ENCODE data around the gene TGFBR1. TPM values are rescaled to one million over a fixed set of nuclear protein-coding genes. Genes with fewer than 3 reads are reported as not detected.

TGFBR1 gene
- polyA plus RNA-seq (2012; ENCODE audit: missing spikeins): 15.0 TPM

GRCh38 chr9:99104459-99105151 lies at the start of gene TGFBR1:
TGFBR1 (plus strand) TSS chr9:99105113; CDS start chr9:99105206, 93 bp downstream.
- FAIRE-seq: peak; percentile 94
- TF ChIP-seq TAF1 (IDR thresholded peaks at IDR 0.05; ENCODE audit: borderline replicate concordance, low read depth, low read length) (no peak), POLR2AphosphoS5 (IDR thresholded peaks at IDR 0.05; ENCODE audit: low read depth, low read length) (peak; percentile 59), POLR2A (IDR thresholded peaks at IDR 0.05; ENCODE audit: low read depth, low read length) (peak; percentile 82)
- DNase-seq (ENCODE audit: insufficient read length): peak; percentile 96

GRCh38 chr9:99055384-99055783 lies 49.5 kb upstream of the TGFBR1 start:
- TF ChIP-seq POLR2A (IDR thresholded peaks at IDR 0.05; ENCODE audit: low read depth, low read length): no peak
- no peak for TF ChIP-seq TAF1 (IDR thresholded peaks at IDR 0.05; ENCODE audit: borderline replicate concordance, low read depth, low read length)
- no peak for TF ChIP-seq POLR2AphosphoS5 (IDR thresholded peaks at IDR 0.05; ENCODE audit: low read depth, low read length)
- DNase-seq (ENCODE audit: insufficient read length) (no peak), FAIRE-seq (no peak)

- TF ChIP-seq POLR2AphosphoS5 (IDR thresholded peaks at IDR 0.05; ENCODE audit: low read depth, low read length): no peak
- no peak for TF ChIP-seq POLR2A (IDR thresholded peaks at IDR 0.05; ENCODE audit: low read depth, low read length)
- no peak for TF ChIP-seq TAF1 (IDR thresholded peaks at IDR 0.05; ENCODE audit: borderline replicate concordance, low read depth, low read length)
- no peak for DNase-seq (ENCODE audit: insufficient read length)
- no peak for FAIRE-seq
Measured at GRCh38 chr9:99056186-99056585, 48.7 kb upstream of the TGFBR1 start.

GRCh38 chr9:99056886-99057664 lies 47.8 kb upstream of the TGFBR1 start:
- DNase-seq (ENCODE audit: insufficient read length) (no peak), FAIRE-seq (no peak)
- TF ChIP-seq TAF1 (IDR thresholded peaks at IDR 0.05; ENCODE audit: borderline replicate concordance, low read depth, low read length) (no peak), POLR2AphosphoS5 (IDR thresholded peaks at IDR 0.05; ENCODE audit: low read depth, low read length) (no peak), POLR2A (IDR thresholded peaks at IDR 0.05; ENCODE audit: low read depth, low read length) (no peak)

GRCh38 chr9:99057665-99058625 lies 47.0 kb upstream of the TGFBR1 start:
- no peak for TF ChIP-seq TAF1 (IDR thresholded peaks at IDR 0.05; ENCODE audit: borderline replicate concordance, low read depth, low read length)
- no peak for TF ChIP-seq POLR2AphosphoS5 (IDR thresholded peaks at IDR 0.05; ENCODE audit: low read depth, low read length)
- TF ChIP-seq POLR2A (IDR thresholded peaks at IDR 0.05; ENCODE audit: low read depth, low read length): no peak
- FAIRE-seq (peak; percentile 85), DNase-seq (ENCODE audit: insufficient read length) (peak; percentile 34)

GRCh38 chr9:99058964-99059921 lies 45.7 kb upstream of the TGFBR1 start:
- TF ChIP-seq TAF1 (IDR thresholded peaks at IDR 0.05; ENCODE audit: borderline replicate concordance, low read depth, low read length): no peak
- TF ChIP-seq POLR2AphosphoS5 (IDR thresholded peaks at IDR 0.05; ENCODE audit: low read depth, low read length): no peak
- no peak for TF ChIP-seq POLR2A (IDR thresholded peaks at IDR 0.05; ENCODE audit: low read depth, low read length)
- FAIRE-seq (no peak), DNase-seq (ENCODE audit: insufficient read length) (peak; percentile 27)

- TF ChIP-seq POLR2AphosphoS5 (IDR thresholded peaks at IDR 0.05; ENCODE audit: low read depth, low read length) (no peak), TAF1 (IDR thresholded peaks at IDR 0.05; ENCODE audit: borderline replicate concordance, low read depth, low read length) (no peak), POLR2A (IDR thresholded peaks at IDR 0.05; ENCODE audit: low read depth, low read length) (no peak)
- FAIRE-seq: no peak
- no peak for DNase-seq (ENCODE audit: insufficient read length)
Measured at GRCh38 chr9:99060621-99061020, 44.3 kb upstream of the TGFBR1 start.

GRCh38 chr9:99062549-99062948 lies 42.4 kb upstream of the TGFBR1 start:
- FAIRE-seq: no peak
- DNase-seq (ENCODE audit: insufficient read length): no peak
- TF ChIP-seq POLR2AphosphoS5 (IDR thresholded peaks at IDR 0.05; ENCODE audit: low read depth, low read length) (no peak), POLR2A (IDR thresholded peaks at IDR 0.05; ENCODE audit: low read depth, low read length) (no peak), TAF1 (IDR thresholded peaks at IDR 0.05; ENCODE audit: borderline replicate concordance, low read depth, low read length) (no peak)

GRCh38 chr9:99063522-99063921 lies 41.4 kb upstream of the TGFBR1 start:
- no peak for FAIRE-seq
- no peak for DNase-seq (ENCODE audit: insufficient read length)
- no peak for TF ChIP-seq POLR2A (IDR thresholded peaks at IDR 0.05; ENCODE audit: low read depth, low read length)
- TF ChIP-seq POLR2AphosphoS5 (IDR thresholded peaks at IDR 0.05; ENCODE audit: low read depth, low read length): no peak
- no peak for TF ChIP-seq TAF1 (IDR thresholded peaks at IDR 0.05; ENCODE audit: borderline replicate concordance, low read depth, low read length)

- FAIRE-seq (no peak), DNase-seq (ENCODE audit: insufficient read length) (no peak)
- TF ChIP-seq POLR2A (IDR thresholded peaks at IDR 0.05; ENCODE audit: low read depth, low read length) (no peak), POLR2AphosphoS5 (IDR thresholded peaks at IDR 0.05; ENCODE audit: low read depth, low read length) (no peak), TAF1 (IDR thresholded peaks at IDR 0.05; ENCODE audit: borderline replicate concordance, low read depth, low read length) (no peak)
Measured at GRCh38 chr9:99066571-99066970, 38.3 kb upstream of the TGFBR1 start.

All from GM12892 (cell line).